MCF 10A (cell line): ENCODE results near the gene METAP1D. TPM values are rescaled to one million over a fixed set of nuclear protein-coding genes. Genes with fewer than 3 reads are reported as not detected.

Source experiments
- BruUV-seq: library from RNA; stranded (reverse); fragments of 400-500 nt; replicated peaks from 2 replicates; lab custom pipeline; 2021; lab: Mats Ljungman, UMichigan
- CTCF ChIA-PET: fragments of 300-600 bp; sonication (Branson Sonifier 250); formaldehyde crosslinking; extraction: SDS; loops from one replicate; lab custom pipeline; 2021; ENCODE audit warnings: antibody characterized with exemption, inconsistent platforms; lab: Yijun Ruan, JAX
- POLR2A ChIA-PET: fragments of 300-600, 350-650 bp; sonication (Branson Sonifier 250); formaldehyde crosslinking; extraction: SDS; loops from one replicate; lab custom pipeline; 2020; ENCODE audit warnings: antibody characterized with exemption, inconsistent platforms; lab: Yijun Ruan, JAX
- DNase-seq: peaks from one replicate; pipeline ENCODE4 v3.0.0-alpha.2; 2018; ENCODE audit not compliant: unreplicated experiment
- H3K27ac Mint-ChIP-seq: one replicate; pipeline ENCODE4 v1.8.0; 2022; ENCODE audit warnings: mild to moderate bottlenecking, low read depth, mixed read lengths; ENCODE audit not compliant: unreplicated experiment
- H3K27me3 Mint-ChIP-seq: one replicate; pipeline ENCODE4 v1.8.0; 2022; ENCODE audit warnings: mixed read lengths; ENCODE audit not compliant: insufficient read depth, unreplicated experiment
- H3K36me3 Mint-ChIP-seq: one replicate; pipeline ENCODE4 v1.8.0; 2022; ENCODE audit warnings: mild to moderate bottlenecking, moderate library complexity, mixed read lengths; ENCODE audit not compliant: insufficient read depth, unreplicated experiment
- H3K4me1 Mint-ChIP-seq: one replicate; pipeline ENCODE4 v1.8.0; 2022; ENCODE audit warnings: mixed read lengths; ENCODE audit not compliant: insufficient read depth, unreplicated experiment
- H3K4me3 Mint-ChIP-seq: one replicate; pipeline ENCODE4 v1.8.0; 2022; ENCODE audit warnings: mild to moderate bottlenecking, moderate library complexity, mixed read lengths; ENCODE audit not compliant: unreplicated experiment
- H3K9me3 Mint-ChIP-seq: one replicate; pipeline ENCODE4 v1.8.0; 2022; ENCODE audit warnings: mixed read lengths; ENCODE audit not compliant: unreplicated experiment
- CTCF ChIP-seq: fragments of 200-600 bp; IDR thresholded peaks from one replicate; pipeline ENCODE4 v1.8.0; 2022; ENCODE audit warnings: antibody characterized with exemption, mild to moderate bottlenecking; ENCODE audit not compliant: unreplicated experiment
- intact Hi-C: fragments of 100-400 bp; cut with micrococcal nuclease; formaldehyde crosslinking; loops from 2 replicates; pipeline ENCODE4 v1.14.1; 2022
- total RNA-seq: library from RNA; stranded (reverse); gene quantifications from 2 replicates; pipeline ENCODE4 v1.2.3, GENCODE V29; 2022

Gene METAP1D
- total RNA-seq, 1 experiment from 2014 or later, result 9.3 TPM

GRCh38 chr2:171960570-171960969, 39.2 kb upstream of the METAP1D start:
- no peak for TF ChIP-seq CTCF
- intact Hi-C loops, result no loop called here
- peaks cover 26% of the 10 kb centered on the region for H3K4me1 Mint-ChIP-seq
- POLR2A ChIA-PET, result interaction anchor here (2.0 kb wide), 1 partner anchor 38 kb away, joined by 6 read pairs; the partner anchor contains the start of gene HAT1
- H3K9me3 Mint-ChIP-seq, result no peaks in the 10 kb centered on the region
- H3K27ac Mint-ChIP-seq, result no peak overlapping the region
- no peak overlapping the region for H3K4me3 Mint-ChIP-seq
- H3K36me3 Mint-ChIP-seq, result peaks cover 2% of the 10 kb centered on the region
- DNase-seq, result no peak
- H3K27me3 Mint-ChIP-seq, result no peaks in the 10 kb centered on the region
- no TSS peak for BruUV-seq
- CTCF ChIA-PET, result interaction anchor here (0.6 to 1.3 kb wide), 2 partner anchors 9 to 50 kb away, joined by 3 to 4 read pairs; no protein-coding TSS in a partner anchor

- Mint-ChIP-seq H3K4me3 (no peak overlapping the region), H3K36me3 (peaks cover 13% of the 10 kb centered on the region), H3K27me3 (no peaks in the 10 kb centered on the region), H3K27ac (no peak overlapping the region), H3K9me3 (no peaks in the 10 kb centered on the region), H3K4me1 (peaks cover 13% of the 10 kb centered on the region)
- POLR2A ChIA-PET, result interaction anchor here (0.6 kb wide), 1 partner anchor 40 kb away, joined by 3 read pairs; no protein-coding TSS in a partner anchor
- intact Hi-C loops, result no loop called here
- TF ChIP-seq CTCF, result no peak
- CTCF ChIA-PET, result no interaction called here
- no TSS peak for BruUV-seq
- no peak for DNase-seq
Measured at GRCh38 chr2:171963198-171963597, 36.6 kb upstream of the METAP1D start.

- CTCF ChIA-PET, result no interaction called here
- Mint-ChIP-seq H3K27ac (no peak overlapping the region), H3K27me3 (no peaks in the 10 kb centered on the region), H3K36me3 (peaks cover 16% of the 10 kb centered on the region), H3K4me1 (peaks cover 8% of the 10 kb centered on the region), H3K9me3 (no peaks in the 10 kb centered on the region), H3K4me3 (no peak overlapping the region)
- intact Hi-C loops, result no loop called here
- POLR2A ChIA-PET, result interaction anchor here (1.0 to 2.1 kb wide), 2 partner anchors 9 kb away, joined by 3 to 6 read pairs; no protein-coding TSS in a partner anchor
- BruUV-seq, result no TSS peak
- no peak for DNase-seq
- no peak for TF ChIP-seq CTCF
Measured at GRCh38 chr2:171964308-171964707, 35.4 kb upstream of the METAP1D start.

GRCh38 chr2:171965238-171965637, 34.5 kb upstream of the METAP1D start:
- Mint-ChIP-seq H3K4me3 (no peak overlapping the region), H3K27me3 (no peaks in the 10 kb centered on the region), H3K27ac (no peak overlapping the region), H3K9me3 (no peaks in the 10 kb centered on the region), H3K4me1 (no peaks in the 10 kb centered on the region), H3K36me3 (peaks cover 23% of the 10 kb centered on the region)
- ChIA-PET CTCF (interaction anchor here (0.6 kb wide), 1 partner anchor 63 kb away, joined by 3 read pairs; no protein-coding TSS in a partner anchor), POLR2A (interaction anchor here (2.1 kb wide), 1 partner anchor 10 kb away, joined by 6 read pairs; no protein-coding TSS in a partner anchor)
- TF ChIP-seq CTCF, result no peak
- BruUV-seq, result no TSS peak
- intact Hi-C loops, result no loop called here
- no peak for DNase-seq
